Activated naive CD4-positive, alpha-beta T cell (primary cell): ENCODE results near the gene RAB40A.
"Not testable (repeated sequence)": the region's sequence is repeated elsewhere in the genome, so short reads cannot be mapped to it uniquely, and the experiment has no call there.

ENCODE experiments used
- DNase-seq, 4 experiments: peaks; one replicate each; lab custom pipeline; 2025; lab: John Stamatoyannopoulos, UW

Gene RAB40A

DNA sequence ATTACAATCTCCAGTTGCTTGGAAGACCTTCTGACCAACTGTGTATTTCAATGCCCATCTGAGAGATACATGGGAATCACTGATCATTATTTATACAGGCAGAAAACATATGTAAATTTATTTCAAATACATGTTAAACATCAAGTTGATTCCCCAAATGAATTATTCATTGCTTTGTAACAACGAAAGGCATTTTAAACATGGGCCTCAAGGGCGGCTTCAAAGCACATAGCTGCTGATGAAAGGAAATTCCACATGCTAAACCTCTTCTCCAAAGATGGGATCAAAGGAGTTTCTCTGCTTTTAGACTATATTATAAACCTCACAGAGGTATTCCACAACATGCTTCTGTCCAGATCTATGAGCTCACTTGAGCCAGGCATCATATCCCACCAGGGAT lies 4.3 kb upstream of the RAB40A start:
- DNase-seq = no peak

DNA sequence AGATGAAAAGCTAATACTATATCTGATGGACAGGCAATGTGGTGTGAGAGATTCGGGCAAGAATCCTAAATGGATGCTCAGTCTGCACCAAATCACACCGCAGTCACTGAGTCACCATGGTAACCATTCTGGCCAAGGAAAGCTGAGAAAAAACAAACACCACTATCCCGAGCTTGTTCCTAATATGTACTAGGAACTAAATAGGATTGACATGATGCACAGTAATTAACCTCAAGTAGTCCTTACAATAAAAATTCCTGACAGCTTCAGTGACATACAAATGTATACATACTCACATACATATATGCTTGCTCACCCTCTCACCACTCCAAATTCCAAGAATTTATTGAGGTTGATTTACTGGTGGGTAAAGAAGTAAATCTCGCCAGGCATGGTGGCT lies 1.1 kb upstream of the RAB40A start:
- no peak for DNase-seq

DNA sequence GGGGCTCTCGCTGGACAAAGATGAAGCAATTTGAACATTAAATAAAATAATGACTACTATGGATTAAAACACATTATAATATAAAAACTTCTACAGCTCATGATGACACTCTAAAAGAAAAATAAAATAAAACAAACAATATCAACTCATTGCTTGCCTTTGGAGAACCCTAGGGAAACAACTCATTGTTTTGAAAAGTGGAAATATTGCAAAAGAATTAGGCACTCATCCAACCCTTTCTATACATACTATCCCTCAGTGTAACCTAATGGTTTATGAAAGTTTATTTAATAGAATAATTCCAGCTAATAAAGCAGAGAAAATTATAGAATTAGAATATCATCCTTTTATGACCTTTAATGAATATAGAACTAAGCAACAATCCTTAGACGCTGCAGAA lies 718 bp downstream of the RAB40A start:
- DNase-seq = no peak

DNA sequence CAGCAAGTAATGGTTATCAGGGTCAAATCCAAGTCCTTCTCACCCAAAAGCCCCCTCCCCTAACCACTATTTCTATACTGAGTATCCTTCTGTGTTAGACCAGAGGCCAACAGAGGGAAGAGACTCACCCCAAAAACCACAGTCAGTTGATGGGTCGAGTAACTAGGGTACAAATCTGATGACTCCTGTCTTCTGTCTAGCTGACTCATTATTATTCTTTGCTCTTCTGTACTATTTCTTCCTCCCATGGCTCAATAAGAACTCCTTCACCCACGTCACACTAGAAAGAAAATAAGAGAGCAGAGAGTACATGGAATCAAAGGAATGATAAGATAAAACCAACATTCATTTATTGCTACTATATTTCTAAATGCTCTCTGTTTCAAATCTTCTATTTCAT lies 2.0 kb downstream of the RAB40A start:
- no peak for DNase-seq

DNA sequence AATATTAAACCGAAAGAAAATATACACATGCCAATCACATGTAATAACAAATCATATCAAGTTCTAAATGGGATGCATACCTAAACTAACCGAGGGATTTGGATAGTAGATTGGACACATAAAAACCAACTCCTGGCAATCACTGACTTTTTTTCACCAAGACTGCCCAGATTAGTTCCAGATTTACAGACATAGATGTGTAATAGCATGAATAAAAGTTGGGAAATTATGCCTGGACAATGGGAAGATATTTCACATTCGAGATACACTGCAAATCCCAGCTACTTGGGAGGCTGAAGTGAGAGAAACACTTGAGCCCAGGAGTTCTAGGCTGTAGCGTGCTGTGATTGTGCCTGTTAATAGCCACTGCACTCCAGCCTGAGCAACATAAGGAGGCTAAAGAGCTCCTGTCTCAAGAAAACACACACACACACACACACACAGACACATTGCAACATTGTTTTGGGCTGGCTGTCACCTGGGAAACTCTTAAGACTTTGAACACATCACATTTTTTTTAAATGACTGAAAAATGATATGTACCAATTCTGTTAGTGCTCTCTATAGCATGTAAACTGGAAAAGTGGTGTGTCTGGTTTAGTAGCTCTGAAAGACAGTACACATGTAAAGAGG lies 5.7 kb downstream of the RAB40A start:
- no peak for DNase-seq

DNA sequence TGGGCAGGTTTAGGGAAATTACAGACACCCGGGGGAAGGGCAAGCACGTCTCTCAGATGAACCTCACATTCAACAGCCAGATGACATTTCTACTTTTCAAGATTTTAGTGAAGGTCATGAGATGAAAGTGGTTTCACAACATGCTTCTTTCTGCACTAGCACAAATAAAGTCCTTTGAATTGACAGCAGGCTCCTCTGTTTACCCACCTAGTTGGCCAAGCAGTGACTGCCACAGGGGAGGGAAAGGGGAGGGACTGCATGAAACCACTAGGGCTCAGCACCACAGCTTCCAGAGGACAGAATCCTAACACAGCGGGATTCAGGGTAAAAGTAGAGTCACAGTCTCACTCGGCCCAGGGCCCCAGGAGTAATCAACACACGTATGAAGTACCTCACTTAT lies 6.2 kb downstream of the RAB40A start:
- DNase-seq = no peak

DNA sequence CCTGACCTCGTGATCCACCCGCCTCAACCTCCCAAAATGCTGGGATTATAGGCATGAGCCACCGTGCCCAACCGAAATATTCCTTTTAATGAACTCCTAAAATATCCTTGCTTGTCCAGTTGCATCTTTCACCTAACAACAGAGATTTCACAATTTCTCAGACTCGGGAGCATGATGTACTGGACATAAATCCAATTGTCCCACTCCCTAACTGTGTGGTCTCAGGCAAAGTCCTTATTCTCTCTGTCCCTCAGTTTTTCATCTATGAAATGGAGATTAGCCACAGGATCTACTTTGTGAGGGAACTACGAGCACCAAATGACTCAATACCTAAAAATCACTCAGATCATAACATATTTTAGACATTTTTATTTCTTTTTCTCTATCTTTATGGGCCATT lies 9.3 kb downstream of the RAB40A start:
- DNase-seq = no peak

DNA sequence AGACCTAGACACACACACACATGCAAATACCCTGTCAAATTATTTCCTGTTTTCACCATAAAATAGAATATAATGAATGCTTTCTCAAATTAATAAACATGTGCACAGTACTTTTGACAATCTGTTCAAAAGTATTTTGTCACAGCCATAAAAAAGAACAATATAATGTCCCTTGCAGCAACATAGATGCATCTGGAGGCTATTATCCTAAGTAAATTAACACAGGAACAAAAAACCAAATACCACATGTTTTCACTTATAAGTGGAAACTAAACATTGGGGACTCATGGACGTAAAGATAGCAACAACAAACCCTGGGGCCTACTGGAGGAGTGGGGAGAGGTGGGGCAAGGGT lies 15.5 kb downstream of the RAB40A start:
- DNase-seq = no peak

DNA sequence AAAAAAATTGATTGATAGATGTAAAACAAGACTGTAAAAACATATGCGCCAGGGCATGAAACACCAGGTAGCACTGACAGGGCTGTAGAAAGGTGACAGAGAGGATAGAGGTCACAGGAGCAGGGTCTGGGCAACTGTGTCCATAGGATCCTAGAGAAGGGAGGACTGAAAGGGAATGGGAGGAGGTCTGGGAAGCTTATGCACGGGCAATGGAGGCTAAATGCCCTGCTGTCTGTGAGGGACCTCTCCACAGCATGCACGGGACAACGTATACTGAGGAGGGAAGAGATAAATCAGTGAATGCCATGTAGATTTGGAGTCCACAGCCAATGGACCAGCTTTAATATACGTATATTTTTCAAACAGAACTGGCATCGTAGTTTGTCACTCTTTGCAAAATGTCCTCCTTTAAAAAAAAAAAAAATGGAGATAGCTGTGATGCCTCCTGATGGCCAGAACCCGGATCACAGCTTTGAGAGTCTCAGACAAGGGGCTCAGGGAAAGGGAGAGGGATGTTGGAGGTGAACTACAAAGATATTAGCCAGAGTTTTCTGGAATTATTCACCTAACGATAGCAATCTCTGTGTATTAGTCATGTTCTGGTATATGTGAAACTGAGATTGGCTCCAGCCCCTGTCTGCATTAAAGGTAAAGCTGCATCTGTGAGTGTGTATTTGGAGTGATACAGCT lies 16.0 kb downstream of the RAB40A start:
- no peak for DNase-seq

DNA sequence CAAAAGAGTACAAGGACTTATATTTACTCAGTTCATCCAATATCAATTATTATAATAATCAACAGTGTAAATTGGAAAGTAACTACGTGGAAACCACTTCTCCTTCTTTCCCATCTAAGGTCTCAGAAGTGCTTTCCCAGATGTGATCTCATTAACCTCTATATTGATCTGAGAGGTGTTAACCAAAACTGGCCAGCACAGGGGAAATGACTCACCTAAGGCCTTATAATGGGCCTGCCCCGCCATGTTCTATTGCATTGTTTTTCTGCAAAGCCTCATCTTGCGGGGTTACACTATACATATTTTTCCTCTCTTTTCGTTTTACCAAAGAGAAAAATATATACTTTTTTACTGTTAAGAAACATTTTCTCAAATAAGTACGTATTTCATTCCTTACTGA lies 20.5 kb downstream of the RAB40A start:
- DNase-seq = no peak

DNA sequence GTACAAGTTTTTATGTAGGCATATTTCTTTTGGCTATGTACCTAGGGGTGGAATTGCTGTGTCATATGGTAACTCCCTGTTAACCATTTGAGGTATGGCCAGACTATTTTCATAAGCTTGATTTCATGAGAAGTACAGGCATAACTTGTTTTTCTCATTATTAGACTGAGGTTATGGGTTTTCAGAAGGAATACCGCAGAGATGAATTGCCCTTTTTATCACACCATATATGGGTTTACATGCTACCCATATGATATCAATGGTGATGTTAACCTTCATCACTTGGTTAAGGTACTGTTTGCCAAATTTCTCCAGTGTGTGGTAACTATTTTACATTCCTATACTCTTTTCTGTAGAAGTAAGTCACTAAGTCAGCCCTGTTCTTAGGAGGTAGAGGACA lies 23.5 kb downstream of the RAB40A start:
- no peak for DNase-seq

DNA sequence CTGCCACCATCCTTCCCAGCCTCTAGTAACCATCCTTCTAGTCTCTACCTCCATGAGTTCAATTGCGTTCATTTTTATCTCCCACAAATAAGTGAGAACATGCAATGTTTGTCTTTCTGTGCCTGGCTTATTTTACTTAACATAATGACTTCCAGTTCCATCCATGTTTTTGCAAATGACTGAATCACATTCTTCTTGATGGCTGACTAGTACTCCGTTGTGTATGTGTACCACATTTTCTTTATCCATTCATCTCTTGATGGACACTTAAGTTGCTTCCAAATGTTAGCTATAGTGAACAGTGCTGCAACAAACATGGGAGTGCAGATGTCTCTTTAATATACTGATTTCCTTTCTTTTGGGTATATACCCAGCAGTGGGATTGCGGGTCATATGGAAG lies 25.7 kb downstream of the RAB40A start:
- DNase-seq = not testable (repeated sequence)

DNA sequence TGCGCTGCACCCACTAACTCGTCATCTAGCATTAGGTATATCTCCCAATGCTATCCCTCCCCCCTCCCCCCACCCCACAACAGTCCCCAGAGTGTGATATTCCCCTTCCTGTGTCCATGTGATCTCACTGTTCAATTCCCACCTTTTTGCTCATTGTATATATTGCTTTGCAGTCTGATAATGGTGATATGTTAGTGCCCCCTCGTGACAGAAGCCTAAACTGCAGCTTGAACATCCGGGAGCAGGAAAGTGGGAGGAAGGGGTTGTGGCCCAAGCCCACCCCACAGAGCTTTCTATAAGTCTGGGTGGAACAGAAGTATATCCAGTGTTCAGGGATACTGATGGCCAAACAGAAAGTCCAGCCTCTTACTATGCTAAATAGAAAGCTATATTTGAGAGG lies 29.6 kb downstream of the RAB40A start:
- DNase-seq = not testable (repeated sequence)

DNA sequence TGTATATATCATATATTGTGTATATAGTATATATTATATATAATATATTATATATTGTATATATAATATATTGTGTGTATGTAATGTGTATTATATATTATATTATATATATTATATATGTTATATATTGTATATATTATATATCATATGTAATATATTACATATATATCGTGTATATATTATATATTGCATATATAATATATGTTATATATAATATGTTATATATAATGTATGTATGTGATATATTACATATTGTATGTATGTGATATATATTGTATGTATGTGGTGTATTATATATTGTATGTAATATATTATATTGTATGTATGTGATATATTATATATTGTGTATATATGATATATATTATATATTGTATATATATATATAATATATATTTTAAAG lies 30.5 kb downstream of the RAB40A start:
- DNase-seq = no peak

DNA sequence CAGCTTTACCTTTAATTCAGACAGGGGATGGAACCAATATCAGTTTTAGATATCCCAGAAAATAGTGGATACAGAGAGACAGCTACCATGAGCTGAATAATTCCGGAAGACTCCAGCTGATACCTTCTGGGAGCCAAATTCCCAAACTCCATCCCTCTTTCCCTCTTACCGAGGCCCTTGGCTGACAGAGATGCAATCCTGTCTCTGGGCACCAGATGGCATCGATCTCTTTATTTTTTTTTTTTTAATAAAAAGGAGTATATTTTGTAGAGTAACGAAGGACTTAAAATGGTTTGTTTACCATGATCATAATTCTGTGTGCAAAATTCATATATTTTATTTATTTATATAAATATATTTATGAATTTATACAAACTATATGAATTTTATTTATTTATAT lies 31.0 kb downstream of the RAB40A start:
- DNase-seq = no peak

DNA sequence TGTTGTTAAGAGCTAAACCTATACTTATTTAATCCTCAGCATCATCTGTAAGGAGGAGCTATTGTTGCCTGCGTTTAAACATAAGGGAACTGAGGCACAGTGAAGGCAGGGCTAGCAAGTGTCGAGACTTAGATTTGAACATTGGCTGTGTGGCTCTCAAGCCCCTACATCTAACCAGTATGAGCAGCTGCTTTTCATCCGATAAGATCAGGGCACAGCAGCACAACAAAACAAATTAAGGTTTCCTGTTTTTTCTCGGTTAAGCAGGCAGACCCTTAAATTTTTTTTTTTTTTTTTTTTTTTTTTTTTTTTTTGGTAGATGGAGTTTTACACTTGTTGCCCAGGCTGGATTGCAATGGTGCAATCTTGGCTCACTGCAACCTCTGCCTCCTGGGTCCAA lies 35.6 kb downstream of the RAB40A start:
- DNase-seq = no peak

DNA sequence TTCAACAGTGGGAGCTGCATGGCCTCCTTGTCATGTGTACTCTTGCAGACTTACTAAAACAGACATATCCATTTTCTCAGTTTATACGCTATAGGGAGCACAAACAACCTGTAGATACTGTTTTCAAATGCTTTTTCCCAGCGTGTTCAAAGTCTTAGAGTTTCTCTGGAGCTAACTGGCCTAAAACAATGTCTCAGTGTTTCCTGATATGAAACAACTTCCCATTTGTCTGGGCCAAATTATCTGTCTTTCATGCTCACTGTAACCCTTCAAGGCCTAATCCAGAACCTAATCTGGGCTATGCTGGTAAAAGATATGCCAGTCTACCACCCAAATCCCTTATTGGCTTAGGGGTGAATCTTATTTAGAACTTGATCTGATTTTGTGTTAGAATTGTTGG lies 38.8 kb downstream of the RAB40A start:
- no peak for DNase-seq

DNA sequence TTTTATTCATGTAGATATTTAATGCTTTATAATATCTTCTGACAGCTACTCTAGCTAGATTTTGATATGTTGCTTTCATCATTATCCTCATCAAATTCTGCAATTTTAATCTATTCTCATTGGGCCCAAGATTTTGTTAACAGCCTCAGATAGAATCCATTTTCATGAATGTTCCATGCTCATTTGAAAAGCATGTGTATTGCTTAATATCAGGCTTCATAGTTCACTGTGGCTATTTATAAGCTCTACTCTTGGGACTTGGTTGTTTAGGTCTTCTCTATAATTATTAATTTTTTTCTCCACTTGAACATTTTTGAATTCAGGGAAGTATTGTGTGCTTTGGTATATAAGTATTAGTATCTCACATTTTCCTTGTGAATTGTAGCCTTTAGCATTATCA lies 41.8 kb downstream of the RAB40A start:
- DNase-seq = no peak

DNA sequence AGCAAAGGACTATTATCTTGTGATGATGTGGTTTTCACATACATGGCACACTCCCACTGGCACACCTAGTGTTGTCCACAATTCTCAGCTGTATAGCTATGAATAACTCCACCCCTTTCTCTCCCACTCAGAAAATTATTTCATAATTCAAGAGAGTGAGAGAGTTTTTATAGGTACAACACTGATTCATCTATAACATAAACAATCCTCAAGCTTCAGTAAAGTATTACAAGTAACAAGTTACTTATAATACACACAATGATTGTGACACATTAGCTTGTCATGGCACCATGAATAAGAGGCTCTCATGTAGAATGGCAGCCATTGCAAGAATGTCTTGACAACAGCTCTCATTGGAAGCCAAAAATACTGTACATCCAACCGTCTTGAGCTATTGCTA lies 43.9 kb downstream of the RAB40A start:
- no peak for DNase-seq

DNA sequence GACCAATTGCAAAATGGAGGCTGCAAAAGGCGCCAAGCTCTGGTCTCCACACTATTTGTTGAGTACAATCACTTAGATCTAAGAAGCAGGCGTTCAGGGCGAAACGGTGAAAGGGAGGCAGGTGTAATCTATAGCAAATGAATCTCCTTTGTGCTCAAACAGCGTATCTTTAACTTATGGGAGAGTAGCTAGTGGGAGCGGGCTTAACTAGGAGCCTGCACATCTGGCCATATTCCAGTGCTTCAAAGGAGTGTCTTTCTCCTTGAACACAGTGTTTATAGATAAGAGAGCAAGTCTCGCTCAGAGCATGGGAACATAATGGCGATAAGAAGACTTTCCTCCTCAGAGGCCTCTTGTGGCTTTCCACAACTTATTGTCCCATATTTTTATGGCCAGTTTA lies 49.3 kb downstream of the RAB40A start:
- DNase-seq = not testable (repeated sequence)

DNA sequence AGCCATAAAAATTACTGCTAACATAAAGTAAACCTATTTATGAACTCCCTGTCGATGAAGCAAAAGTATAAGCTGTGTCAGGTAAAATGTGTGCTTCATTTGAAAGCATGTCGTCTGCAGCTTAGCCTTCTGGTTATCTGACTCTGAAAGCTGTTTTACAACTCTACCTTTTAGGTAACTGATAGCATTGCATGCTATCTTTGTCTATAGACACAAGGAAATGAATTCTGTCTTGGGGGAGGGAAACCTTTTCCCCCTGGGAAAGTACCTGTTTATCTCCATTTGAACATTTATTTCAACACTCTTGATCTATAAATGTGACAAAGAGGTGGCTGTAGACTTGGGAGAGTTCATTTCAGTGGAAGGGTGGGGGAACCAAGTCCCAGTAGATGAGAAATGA lies 51.4 kb downstream of the RAB40A start:
- DNase-seq = no peak

DNA sequence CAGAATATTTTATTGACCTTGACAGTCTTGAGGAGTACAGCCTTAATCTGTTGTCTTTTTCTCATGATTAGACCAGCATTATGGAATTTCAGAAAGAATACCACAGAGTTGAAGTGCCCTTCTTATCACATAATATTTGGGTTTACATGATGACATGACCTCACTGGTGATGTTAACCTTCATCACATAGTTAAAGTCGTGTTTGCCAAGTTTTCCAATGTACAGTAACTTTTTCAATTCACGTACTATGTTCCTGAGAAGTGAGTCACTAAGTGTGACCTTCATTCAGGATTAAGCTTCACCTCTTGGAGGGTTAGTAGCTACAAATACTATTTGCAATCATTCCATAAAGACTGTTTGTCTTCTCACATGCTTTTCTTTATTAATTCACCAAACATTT lies 52.1 kb downstream of the RAB40A start:
- DNase-seq = no peak

DNA sequence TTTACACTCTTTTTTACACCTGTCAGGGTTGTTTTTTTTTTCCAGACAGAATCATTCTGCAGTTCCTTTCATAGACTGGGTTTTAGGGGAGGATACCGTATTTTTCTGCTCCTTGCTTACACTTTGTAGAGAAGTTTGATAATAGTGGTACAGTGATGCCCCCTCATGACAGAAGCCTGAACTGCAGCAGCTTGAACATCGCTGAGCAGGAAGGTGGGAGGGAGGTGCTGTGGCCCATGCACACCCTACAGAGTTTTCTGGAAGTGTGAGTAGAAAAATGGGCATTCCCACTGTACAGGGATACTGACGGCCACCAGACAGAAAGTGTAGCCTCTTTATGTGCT lies 54.5 kb downstream of the RAB40A start:
- DNase-seq = peak; percentile 12 to 64 (median 54)

DNA sequence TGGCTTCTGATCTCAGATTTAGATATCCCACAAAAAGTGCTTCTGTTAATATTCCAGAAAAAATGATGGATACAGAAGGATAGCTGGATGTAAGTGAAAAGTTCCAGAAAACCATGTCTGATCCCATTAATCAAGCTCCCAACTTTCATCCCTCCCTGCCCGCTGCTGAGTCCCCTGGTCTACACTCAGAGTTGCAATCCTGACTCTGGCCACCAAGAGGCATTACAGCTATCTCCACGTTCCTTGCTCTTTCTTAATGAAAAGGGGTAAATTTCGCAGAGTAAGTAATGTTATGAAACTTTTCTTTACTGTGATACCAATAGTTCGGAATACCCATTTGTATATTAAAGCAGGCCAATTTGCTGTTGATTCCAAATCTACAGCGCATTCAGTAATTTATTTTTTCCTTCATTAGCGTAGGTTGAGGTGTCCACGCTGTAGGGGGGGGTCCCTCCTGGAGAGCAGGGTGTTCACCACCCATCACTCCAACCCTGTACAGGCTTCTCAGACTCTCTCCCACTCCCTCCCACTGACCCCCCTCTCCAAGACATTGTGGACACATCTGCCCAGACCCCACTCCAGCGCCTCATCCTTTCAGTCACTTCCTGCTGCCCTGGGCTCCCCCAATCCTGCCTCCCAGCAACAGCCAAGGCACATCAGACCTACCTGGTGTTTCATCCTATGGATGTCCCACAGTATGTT lies 55.1 kb downstream of the RAB40A start:
- DNase-seq = peak in 1 of 4 experiments; percentile 18
